GM18508 (cell line): ENCODE results near the gene GPR143.

Experiments used
- ATAC-seq: cut with Tn5 transposase; IDR thresholded peaks from one replicate; pipeline ENCODE4 v1.9.1; 2021; ENCODE audit warnings: moderate number of reproducible peaks; ENCODE audit not compliant: insufficient read depth, unreplicated experiment

GPR143 gene

DNA sequence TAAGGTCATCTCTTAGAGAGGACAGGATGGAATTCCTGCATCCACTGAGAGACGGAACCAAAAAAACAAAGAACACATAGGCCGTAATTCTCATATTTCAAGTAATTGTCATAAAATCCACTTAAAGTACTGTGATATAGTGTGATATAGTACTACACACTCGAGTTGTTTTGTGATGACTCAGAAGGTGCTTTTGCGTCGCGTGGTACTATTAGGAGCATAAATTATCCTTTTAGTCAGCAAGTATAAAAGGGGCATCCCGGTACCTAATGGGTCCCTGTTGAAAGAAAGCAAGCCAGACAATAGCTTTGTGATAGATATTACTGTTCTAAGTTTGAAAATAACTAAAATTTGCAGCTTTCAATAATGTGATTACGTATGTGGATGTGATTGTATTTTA is 55.3 kb downstream of the GPR143 start:
- ATAC-seq: no peak

DNA sequence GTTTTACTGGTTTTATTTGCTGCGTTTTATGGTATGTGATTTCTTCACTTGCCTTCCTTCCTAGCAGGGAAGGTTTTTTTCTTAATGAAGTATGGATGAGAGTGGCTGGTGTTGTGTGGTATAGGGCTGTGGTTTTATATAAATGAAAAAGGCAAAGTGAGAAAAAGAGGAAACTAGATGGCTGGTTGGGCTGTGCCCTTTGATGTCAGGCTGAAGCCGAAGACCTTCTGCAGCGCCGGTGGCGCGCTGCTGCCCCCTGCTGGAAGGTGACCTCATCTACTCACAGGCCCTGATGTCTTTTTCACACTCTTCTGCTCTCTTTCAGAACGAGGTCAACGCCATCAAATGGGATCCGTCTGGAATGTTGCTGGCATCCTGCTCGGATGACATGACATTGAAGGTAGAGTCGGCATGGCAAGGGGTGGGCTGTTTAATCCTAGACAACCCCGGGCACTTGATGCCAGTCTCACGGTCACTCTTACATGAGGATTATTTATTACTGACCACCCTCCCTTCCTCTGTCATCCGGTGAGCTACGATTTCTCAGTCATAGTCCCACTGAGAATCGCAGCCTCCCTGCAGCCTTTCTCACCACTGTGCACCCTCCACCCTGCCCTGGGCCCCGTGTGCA is 56.6 kb downstream of the GPR143 start:
- no peak for ATAC-seq

DNA sequence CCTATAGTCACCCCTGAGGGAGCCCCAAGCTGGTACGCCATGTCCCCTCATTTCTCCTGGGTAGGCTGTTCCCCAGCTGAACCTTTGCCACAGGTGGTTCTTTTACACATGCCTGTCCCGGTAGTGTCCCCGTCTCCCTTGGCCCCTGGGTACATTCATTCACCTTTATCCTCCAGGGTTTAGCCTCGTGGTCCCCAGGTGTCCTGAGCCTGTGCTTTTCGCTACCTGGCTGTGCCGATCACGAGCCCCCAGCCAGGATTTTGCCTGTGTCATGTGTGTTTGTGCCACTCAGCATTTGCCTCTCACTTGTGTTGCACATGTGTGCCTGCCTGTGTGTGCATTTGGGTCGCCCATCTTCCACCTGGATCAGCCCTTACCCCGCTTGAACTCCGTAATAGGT is 57.6 kb downstream of the GPR143 start:
- ATAC-seq: no peak

DNA sequence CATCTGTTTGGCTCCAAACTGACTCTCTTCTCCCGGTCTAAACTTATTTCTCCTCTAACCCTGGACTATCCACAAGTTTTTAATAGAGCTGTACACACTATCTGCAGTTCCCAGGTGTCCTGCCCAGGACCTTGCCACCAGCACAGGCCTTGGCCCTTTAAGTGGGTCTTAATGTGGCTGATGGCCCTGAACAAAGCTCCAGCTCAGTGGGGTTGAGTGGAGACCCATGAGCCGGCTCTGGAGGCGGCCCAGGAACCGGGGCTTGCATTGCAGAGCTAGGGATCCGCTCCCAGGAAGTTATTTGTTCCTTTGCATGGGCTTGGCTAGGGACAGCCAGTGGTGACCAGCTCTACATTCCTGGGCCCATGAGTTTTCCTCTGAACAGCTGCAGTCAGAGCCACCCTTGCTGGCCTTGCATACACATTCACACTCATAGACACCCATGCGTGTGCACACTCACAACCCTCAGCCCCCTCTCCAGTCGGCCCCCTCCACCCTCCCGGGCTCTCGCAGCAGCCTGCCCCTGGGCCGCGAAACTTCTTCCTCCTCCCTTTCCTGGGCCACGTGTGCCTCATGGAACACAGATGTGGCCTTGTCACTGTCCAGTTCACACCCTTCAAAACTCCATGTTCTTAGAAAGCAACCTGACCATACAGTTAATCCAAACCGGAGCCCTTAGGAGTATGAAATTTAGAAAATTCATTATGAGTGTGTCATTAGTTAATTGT is 58.2 kb downstream of the GPR143 start:
- ATAC-seq: no peak

DNA sequence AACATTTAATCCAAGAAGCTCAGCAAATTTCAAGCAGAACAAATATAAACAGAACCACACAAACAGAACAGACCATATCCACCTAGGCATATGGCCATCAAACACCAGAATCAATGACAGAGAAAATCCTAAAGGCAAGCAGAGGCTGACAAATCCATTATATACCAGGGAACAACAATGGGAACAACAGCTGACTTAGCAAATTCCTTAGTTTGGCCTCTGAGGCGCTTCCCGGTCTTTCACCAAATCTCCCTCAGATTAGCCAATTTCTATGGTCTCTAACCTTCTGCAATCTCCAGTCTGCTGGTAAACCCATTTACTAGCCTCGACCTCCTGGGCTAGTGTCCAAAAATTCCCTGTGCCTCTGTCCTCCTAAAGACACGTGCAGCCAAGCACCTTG is 59.2 kb downstream of the GPR143 start:
- ATAC-seq: no peak

DNA sequence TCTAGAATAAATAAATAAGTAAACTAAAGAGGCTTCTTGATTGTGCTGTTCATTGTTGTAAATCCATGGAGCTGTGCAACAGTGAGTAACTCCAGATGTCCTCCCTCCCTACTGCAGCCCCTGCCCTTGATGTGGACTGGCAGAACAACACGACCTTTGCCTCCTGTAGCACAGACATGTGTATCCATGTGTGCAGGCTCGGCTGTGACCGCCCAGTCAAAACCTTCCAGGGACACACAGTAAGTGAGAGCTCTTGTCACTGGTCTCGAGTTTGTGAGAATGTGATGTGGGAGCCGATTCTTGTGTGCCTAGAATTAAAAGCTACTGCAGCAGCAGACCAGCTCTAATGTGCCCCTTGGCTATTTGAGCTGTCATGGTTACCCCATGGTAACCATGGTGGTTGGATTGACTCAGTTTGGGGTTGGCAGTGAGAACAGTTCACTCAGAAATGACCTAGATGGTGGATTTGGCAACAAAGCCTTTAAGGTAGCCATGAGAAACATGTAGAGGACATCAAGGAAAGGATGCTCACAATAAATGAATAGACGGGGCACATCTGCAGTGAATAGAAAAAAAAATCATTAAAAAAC is 60.7 kb downstream of the GPR143 start:
- ATAC-seq: no peak

DNA sequence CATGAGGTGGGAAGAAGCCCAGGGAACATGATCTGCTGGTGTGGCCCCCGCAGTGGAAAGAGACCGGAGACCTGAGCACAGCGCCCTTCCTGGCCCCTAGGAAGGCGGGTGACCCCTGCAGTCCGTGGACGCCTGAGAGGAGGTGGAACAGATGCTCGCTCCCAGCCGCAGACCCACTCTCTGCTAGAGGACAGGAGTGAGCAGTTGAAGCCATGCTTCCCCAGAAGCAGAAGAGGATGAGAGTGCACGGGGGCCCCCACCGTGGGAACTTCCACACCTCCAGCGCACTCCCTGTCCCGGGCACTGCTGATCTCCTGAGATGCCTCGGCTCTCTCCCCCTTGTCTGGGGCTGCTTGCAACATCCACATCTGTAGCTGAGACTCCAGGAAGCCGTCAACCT is 62.2 kb downstream of the GPR143 start:
- no peak for ATAC-seq

DNA sequence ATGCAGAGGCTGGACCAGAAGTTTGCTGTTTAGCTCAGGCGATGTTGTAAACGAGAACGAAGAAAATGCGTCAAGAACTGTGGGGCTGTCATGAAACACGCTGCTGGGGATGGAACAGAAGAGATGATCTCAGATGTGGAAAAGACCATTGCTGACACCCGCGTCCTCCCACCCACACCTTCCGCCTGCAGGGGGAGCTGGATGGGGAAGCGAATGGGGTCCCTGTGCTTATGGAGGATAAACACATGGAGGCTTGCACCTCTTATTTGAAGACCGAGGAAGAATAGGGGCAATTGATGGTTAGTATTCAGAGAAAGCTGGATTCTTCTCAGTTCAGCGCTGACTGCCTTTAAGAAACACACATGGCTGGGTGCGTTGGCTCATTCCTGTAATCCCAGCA is 63.9 kb downstream of the GPR143 start:
- ATAC-seq: no peak

DNA sequence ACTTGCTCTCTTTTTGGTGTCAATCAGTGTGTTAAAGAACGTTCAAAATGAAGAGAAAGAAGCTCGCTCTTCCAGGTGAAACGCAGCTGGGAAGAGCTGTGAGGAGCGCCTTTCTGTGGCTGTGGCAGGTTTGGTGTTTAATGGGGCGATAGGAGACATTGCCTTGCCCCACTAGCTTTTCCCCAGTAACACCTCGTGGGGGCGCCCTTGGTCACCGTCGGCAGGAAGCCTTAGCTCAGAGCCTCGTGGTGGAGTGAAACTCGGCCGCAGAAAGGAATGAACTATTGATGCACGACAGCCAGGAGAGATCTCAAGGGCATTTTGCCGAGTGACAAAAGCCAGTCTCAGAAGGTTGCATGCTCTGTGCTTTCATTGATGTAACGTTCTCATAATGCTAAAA is 65.1 kb downstream of the GPR143 start:
- no peak for ATAC-seq

- no peak for ATAC-seq
Observed at GRCh38 chrX:9698576-9698975, 67.1 kb downstream of the GPR143 start.

DNA sequence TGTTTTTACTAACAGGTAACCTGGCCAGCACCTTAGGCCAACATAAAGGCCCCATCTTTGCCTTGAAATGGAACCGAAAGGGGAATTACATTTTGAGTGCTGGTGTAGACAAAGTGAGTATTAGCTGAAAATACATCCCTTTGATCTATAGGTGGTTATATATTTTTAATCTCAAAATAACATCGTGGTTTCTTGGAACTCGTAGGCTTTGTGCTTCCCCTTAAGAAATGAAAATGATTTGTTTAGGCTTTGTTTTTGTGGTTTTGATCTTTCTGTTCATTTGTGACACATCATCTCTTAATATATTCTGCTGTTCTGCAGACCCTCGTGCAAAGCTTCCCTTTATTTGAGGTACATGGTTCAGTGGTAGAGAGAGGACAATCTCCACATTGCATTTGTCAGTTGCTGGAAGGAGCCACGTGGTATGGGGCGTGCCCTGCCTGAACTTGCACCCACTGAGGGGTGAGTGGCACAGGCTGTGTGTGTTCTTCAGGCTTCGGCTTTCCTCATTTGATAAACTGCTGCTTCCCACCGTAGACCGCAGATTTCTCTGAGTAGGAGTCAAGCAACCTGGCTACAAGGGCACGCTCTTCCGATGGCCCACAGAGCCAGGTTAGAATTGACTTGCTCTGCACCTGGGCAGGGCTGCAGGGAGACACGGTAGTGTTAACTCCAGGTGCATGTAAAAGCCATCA is 72.2 kb downstream of the GPR143 start:
- ATAC-seq: no peak

DNA sequence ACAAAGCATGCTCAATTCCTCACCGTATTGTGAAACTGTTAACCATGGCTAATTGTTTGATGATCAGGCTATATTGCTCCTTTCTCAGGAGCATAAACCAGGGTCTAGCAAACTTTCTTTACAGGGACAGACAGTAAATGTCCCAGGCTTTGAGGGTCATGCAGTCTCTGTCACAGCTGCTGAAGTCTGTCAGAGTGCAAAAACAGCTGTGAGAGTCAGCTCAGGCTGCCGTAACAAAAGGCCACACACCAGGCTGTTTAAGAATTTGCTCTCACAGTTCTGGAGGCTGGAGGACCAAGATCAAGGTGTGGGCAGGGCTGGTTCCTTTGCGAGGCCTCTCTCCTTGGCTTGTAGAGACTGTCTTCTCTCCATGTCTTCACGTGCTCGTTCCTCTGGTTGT is 75.6 kb downstream of the GPR143 start:
- no peak for ATAC-seq

GRCh38 chrX:9688833-9689232 is 76.8 kb downstream of the GPR143 start:
- ATAC-seq: no peak

GRCh38 chrX:9687899-9688298 is 77.7 kb downstream of the GPR143 start:
- no peak for ATAC-seq

DNA sequence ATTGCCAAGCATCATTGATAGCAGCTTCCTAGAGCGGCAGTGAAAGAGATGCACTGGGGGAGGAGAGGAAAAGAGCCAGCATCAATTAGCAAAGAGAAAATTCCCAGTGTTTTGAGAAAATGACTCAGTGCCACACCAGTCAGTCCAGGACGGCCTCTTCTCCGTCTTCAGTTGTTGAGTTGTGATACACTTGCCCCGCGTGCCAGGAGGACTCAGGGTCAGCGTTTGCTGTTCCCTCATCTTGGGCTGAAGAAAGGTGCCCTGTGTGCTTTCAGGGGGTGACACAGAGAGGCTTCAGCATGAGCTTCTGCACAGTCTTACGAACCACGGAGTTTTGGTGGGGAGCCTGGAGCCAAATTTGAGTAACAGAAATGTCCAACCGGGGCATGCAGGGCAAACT is 82.3 kb downstream of the GPR143 start:
- ATAC-seq: no peak

GRCh38 chrX:9682861-9683260 is 82.8 kb downstream of the GPR143 start:
- ATAC-seq: no peak

- ATAC-seq: no peak
Observed at GRCh38 chrX:9682456-9682855, 83.2 kb downstream of the GPR143 start.

DNA sequence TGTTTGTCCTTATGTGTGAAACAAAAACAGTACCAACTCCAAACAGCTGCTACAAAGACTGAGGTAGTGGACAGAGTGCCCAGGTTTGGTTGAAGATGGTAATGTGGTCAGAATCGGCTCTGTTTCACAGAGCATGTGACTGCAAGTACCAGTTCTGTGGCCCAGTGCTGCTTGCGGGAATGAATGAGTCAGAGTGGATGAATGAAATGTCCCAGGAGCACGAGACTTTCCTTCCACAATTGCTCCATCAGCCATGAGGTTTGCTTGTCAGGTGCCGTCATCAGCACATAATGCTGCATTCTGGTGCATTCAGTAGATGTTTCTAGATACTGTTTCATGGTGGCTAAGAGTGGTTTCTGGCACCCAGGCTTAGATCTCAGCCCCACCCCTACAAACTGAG is 84.2 kb downstream of the GPR143 start:
- ATAC-seq: no peak

- ATAC-seq: no peak
Observed at GRCh38 chrX:9681011-9681410, 84.6 kb downstream of the GPR143 start.

DNA sequence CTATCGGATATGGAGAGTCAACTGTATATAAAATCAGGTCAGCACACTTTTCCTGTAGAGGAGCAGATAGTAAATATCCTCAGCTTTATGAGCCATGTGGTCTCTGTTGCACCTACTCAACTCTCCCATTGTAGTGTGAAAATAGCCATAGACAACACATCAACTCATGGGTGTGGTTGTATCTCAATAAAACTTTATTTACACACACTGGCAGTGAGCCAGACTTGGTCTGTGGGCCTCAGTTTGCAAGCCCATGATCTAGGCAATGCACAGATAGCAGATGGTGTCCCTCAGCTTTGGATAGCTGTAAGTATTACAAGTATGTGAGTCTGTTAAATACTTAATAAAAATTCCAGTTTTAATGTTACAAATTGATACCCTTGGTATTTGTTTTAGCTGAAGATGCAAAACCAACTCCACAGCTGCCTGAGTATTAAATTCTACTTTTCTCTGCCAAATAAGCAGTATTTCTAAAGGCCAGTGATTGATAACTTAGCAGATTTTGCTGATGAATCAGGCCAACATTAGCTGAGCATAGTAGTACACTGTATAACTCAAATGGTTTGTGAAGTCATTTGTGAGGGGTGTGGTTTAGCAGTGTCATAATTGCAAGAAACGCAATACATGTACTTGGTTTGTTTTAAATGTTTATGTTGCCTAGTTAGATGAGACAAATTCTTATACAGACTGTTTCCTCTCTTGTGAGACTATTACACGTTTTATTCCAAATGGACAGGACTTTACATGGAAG is 87.3 kb downstream of the GPR143 start:
- no peak for ATAC-seq
